ENCODE measurements around the gene C1orf21. TPM values are rescaled to one million over a fixed set of nuclear protein-coding genes. Genes with fewer than 3 reads are reported as not detected.

C1orf21 gene
- total and polyA plus RNA-seq, 2 donors (not counting 1 experiment from before 2014, with no cell fraction given) = under 0.01 to 0.32 TPM

GRCh38 chr1:184418652-184419349 lies 32.0 kb downstream of the C1orf21 start:
- no peak for DNase-seq
- intact Hi-C loops (cut with micrococcal nuclease) = no loop called here
- ChIA-PET CTCF (no interaction called here), POLR2A (no interaction called here)
- no peak overlapping the region for H2AFZ ChIP-seq (ENCODE audit: insufficient read depth, low read depth, low read length, poor library complexity, severe bottlenecking)
- no peak overlapping the region for H3K27ac ChIP-seq (ENCODE audit: low read length in 2 of 2)
- no peak overlapping the region for H3K9ac ChIP-seq (ENCODE audit: low read length)
- Mint-ChIP-seq H3K4me3 (no peak overlapping the region), H3K9me3 (ENCODE audit: insufficient read depth) (no peaks in the 10 kb centered on the region), H3K27me3 (peaks cover 4% of the 10 kb centered on the region), H3K4me1 (peaks cover 5% of the 10 kb centered on the region), H3K27ac (no peak overlapping the region)
- WGBS (ENCODE audit: insufficient coverage) = no CpG with 5 or more reads among the region's 4 CpGs
- no peaks in the 10 kb centered on the region for H3K4me1 ChIP-seq (ENCODE audit: control insufficient read depth in 2 of 2, insufficient read depth in 2 of 2, low read length in 2 of 2)
- no peak for ATAC-seq (ENCODE audit: low read depth)
- H3K4me3 ChIP-seq (ENCODE audit: control extremely low read depth in 1 of 5, extremely low read depth in 1 of 5, insufficient read depth in 1 of 5, low read depth in 2 of 5, low read length in 4 of 5) = no peak overlapping the region
- no peaks in the 10 kb centered on the region for H4K20me1 ChIP-seq (ENCODE audit: control insufficient read depth, insufficient read depth, low read length, poor library complexity, severe bottlenecking)
- no peaks in the 10 kb centered on the region for H3K36me3 ChIP-seq (replicated peaks in 1 of 2; ENCODE audit: control extremely low read depth in 1 of 2, control insufficient read depth in 1 of 2, extremely low read depth in 1 of 2, insufficient read depth in 2 of 2, low read length in 1 of 2)
- H3K4me2 ChIP-seq (replicated peaks; ENCODE audit: low read depth, low read length, poor library complexity, severe bottlenecking) = no peak overlapping the region
- no peaks in the 10 kb centered on the region for H3K79me2 ChIP-seq (ENCODE audit: control insufficient read depth, insufficient read depth, low read length)
- TF ChIP-seq CTCF (IDR thresholded peaks at IDR 0.05) (no peak), EZH2 (IDR thresholded peaks at IDR 0.05; ENCODE audit: borderline replicate concordance, insufficient read depth, low read depth, low read length, poor library complexity, severe bottlenecking) (no peak)
- H3K27me3 ChIP-seq (replicated peaks in 1 of 4; ENCODE audit: control extremely low read depth in 1 of 4, control insufficient read depth in 3 of 4, insufficient read depth in 4 of 4, low read length in 3 of 4) = no peaks in the 10 kb centered on the region
- no peaks in the 10 kb centered on the region for H3K9me3 ChIP-seq (ENCODE audit: control extremely low read depth in 1 of 3, control insufficient read depth in 2 of 3, insufficient read depth in 1 of 3, low read length in 2 of 3)

- Histone ChIP-seq H3K9ac (ENCODE audit: low read length) (no peak overlapping the region), H3K9me3 (ENCODE audit: control extremely low read depth in 1 of 3, control insufficient read depth in 2 of 3, insufficient read depth in 1 of 3, low read length in 2 of 3) (no peaks in the 10 kb centered on the region), H3K4me1 (ENCODE audit: control insufficient read depth in 2 of 2, insufficient read depth in 2 of 2, low read length in 2 of 2) (no peaks in the 10 kb centered on the region), H3K36me3 (replicated peaks in 1 of 2; ENCODE audit: control extremely low read depth in 1 of 2, control insufficient read depth in 1 of 2, extremely low read depth in 1 of 2, insufficient read depth in 2 of 2, low read length in 1 of 2) (no peaks in the 10 kb centered on the region), H3K79me2 (ENCODE audit: control insufficient read depth, insufficient read depth, low read length) (no peaks in the 10 kb centered on the region), H3K27ac (ENCODE audit: low read length in 2 of 2) (no peak overlapping the region), H3K4me3 (ENCODE audit: control extremely low read depth in 1 of 5, extremely low read depth in 1 of 5, insufficient read depth in 1 of 5, low read depth in 2 of 5, low read length in 4 of 5) (no peak overlapping the region), H3K4me2 (replicated peaks; ENCODE audit: low read depth, low read length, poor library complexity, severe bottlenecking) (no peak overlapping the region), H3K27me3 (replicated peaks in 1 of 4; ENCODE audit: control extremely low read depth in 1 of 4, control insufficient read depth in 3 of 4, insufficient read depth in 4 of 4, low read length in 3 of 4) (no peaks in the 10 kb centered on the region), H4K20me1 (ENCODE audit: control insufficient read depth, insufficient read depth, low read length, poor library complexity, severe bottlenecking) (no peaks in the 10 kb centered on the region), H2AFZ (ENCODE audit: insufficient read depth, low read depth, low read length, poor library complexity, severe bottlenecking) (no peak overlapping the region)
- Mint-ChIP-seq H3K27me3 (peaks cover 4% of the 10 kb centered on the region), H3K27ac (no peak overlapping the region), H3K4me1 (peaks cover 5% of the 10 kb centered on the region), H3K4me3 (no peak overlapping the region), H3K9me3 (ENCODE audit: insufficient read depth) (no peaks in the 10 kb centered on the region)
- TF ChIP-seq EZH2 (IDR thresholded peaks at IDR 0.05; ENCODE audit: borderline replicate concordance, insufficient read depth, low read depth, low read length, poor library complexity, severe bottlenecking) = no peak
- TF ChIP-seq CTCF (IDR thresholded peaks at IDR 0.05) = no peak
- no peak for DNase-seq
- CTCF ChIA-PET = no interaction called here
- ATAC-seq (ENCODE audit: low read depth) = no peak
- intact Hi-C loops (cut with micrococcal nuclease) = no loop called here
- POLR2A ChIA-PET = no interaction called here
- 89% methylated on average over 3 of the region's 5 CpGs for WGBS (ENCODE audit: insufficient coverage)
These were observed 32.7 kb downstream of the C1orf21 start for GRCh38 chr1:184419350-184420161.
